Esophagus muscularis mucosa (tissue), 4 donors: ENCODE data around the gene TPD52L1.
A peak's percentile ranks its signal among the peaks of the same experiment; 100 is the strongest.

Experiments
- EP300 ChIP-seq: sonication (generic); formaldehyde crosslinking; IDR thresholded peaks from one replicate; pipeline ENCODE4 v1.6.1; 2017; ENCODE audit warnings: antibody characterized with exemption
- POLR2A ChIP-seq: fragments of 450-650 bp; IDR thresholded peaks from one replicate; pipeline ENCODE4 v1.6.1; 2017; ENCODE audit warnings: antibody characterized with exemption, moderate library complexity, mild to moderate bottlenecking, low read depth
- POLR2AphosphoS5 ChIP-seq, 2 donors: sonication (generic); formaldehyde crosslinking; IDR thresholded peaks; one replicate each; pipeline ENCODE4 v1.6.1; 2017; ENCODE audit warnings: antibody characterized with exemption in 2 of 2
- TF ChIP-seq, protein P1 (sequence below), 3 experiments: fragments of 200-600 bp in 2 of 3; fragments of 450-650 bp in 1 of 3; sonication (generic) in 2 of 3; IDR thresholded peaks; one replicate each; pipeline ENCODE4 v1.5.1; 2017 to 2019; ENCODE audit warnings: antibody characterized with exemption in 3 of 3, mild to moderate bottlenecking in 2 of 3, moderate library complexity in 1 of 3

DNA sequence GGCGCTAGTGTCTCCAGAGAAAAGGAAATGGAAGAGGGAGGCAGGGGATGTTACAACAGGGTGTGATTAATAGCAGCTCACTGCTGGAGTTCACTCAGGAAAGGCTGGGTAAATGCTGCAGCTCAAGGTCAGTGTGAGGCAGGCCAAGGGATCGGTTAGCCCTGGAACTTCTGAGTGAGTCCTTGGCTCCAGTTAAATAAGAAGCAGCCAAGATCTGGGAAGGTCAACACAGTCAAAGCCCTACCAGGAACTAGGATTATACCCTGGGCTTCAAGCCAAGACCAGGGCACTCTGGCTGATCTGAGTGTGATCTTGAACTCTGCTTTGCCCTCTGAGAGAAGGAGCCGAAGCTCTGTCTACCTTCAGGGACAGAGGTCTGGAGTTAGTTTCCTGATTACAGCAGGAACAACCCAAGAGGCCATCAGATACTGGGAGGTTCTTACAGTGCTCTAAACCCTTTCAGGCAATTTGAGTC lies 44.3 kb downstream of the TPD52L1 start:
- TF ChIP-seq, protein P1, sequence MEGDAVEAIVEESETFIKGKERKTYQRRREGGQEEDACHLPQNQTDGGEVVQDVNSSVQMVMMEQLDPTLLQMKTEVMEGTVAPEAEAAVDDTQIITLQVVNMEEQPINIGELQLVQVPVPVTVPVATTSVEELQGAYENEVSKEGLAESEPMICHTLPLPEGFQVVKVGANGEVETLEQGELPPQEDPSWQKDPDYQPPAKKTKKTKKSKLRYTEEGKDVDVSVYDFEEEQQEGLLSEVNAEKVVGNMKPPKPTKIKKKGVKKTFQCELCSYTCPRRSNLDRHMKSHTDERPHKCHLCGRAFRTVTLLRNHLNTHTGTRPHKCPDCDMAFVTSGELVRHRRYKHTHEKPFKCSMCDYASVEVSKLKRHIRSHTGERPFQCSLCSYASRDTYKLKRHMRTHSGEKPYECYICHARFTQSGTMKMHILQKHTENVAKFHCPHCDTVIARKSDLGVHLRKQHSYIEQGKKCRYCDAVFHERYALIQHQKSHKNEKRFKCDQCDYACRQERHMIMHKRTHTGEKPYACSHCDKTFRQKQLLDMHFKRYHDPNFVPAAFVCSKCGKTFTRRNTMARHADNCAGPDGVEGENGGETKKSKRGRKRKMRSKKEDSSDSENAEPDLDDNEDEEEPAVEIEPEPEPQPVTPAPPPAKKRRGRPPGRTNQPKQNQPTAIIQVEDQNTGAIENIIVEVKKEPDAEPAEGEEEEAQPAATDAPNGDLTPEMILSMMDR (IDR thresholded peaks at IDR 0.05) = no peak
- TF ChIP-seq POLR2A (no peak), POLR2AphosphoS5 (IDR thresholded peaks at IDR 0.05) (peak; percentile 40 to 48), EP300 (no peak)
